Measurements from ENCODE around the gene SELENOS. TPM values are rescaled to one million over a fixed set of nuclear protein-coding genes. Genes with fewer than 3 reads are reported as not detected.

SELENOS gene
- total RNA-seq, 4 donors from 2014 or later: 44.5 to 95.4 (median 61.6) TPM

DNA sequence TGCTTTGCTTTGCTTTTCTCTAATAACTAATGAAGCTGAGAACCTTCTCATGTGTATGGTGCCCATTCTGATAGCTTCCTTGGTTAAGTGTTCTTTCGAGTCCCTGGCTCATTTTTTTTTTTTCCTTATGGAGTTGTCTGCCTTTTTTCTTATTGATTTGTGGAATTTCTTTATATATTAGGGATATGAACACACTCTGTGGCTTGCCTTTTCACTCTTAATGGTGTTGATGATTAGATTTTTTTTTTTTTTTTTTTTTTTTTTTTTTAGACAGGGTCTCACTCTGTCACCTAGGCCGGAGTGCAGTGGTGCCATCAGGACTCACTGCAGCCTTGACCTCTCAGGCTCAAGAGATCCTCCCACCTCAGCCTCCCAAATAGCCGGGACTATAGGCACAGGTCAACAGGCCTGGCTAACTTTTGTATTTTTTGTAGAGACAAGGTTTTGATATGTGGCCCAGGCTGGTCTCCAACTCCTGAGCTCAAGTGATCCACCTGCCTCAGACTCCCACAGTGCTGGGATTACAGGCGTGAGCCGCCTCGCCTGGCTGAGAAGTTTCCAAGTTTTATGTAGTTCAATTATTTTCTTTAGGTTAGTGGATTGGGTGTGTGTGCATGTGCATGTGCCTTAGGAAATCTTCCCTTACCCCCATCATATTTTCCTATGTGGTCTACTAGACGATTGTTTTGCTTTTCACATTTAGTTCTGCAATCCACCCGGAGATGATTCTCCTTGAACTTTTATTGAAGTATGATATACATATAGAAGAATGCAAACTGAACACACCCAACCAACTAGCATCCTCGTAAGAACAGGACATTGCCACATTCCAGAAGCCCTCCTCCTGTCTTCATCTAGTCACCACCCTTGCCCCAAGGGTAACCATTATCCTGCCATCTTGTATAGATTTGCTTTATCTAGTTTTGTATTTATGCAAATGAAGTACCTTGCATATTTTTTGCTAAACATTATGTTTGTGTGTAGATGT, 19.4 kb upstream of the SELENOS start:
- no peak for TF ChIP-seq CTCF (IDR thresholded peaks at IDR 0.05; ENCODE audit: low read depth)

DNA sequence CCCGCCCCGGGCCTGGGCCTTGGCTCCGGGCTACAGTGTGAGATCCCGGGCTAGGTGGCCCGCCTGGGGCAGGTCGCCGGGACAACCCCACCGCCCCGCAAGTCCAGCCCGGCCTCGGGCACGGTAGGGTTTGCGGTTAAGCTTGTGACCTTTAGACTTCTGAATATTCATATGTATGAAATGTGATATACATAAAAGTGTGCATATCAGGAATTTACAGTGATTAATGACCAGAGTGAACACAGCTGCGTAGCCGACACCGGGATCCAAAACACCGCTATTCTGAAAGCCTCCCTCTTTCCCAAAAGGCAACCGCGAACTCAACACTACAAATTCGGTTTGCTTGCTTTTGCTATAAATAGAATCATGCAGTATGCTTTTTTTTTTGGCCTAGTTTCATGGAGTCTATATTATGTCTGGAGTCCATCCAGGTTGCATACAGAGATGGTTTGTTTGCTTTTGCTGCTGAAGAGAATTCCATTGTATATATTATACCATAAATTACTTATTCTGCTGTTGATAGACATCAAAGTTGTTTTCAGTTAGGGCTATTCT, 18.4 kb upstream of the SELENOS start:
- TF ChIP-seq CTCF (IDR thresholded peaks at IDR 0.05; ENCODE audit: low read depth): no peak

DNA sequence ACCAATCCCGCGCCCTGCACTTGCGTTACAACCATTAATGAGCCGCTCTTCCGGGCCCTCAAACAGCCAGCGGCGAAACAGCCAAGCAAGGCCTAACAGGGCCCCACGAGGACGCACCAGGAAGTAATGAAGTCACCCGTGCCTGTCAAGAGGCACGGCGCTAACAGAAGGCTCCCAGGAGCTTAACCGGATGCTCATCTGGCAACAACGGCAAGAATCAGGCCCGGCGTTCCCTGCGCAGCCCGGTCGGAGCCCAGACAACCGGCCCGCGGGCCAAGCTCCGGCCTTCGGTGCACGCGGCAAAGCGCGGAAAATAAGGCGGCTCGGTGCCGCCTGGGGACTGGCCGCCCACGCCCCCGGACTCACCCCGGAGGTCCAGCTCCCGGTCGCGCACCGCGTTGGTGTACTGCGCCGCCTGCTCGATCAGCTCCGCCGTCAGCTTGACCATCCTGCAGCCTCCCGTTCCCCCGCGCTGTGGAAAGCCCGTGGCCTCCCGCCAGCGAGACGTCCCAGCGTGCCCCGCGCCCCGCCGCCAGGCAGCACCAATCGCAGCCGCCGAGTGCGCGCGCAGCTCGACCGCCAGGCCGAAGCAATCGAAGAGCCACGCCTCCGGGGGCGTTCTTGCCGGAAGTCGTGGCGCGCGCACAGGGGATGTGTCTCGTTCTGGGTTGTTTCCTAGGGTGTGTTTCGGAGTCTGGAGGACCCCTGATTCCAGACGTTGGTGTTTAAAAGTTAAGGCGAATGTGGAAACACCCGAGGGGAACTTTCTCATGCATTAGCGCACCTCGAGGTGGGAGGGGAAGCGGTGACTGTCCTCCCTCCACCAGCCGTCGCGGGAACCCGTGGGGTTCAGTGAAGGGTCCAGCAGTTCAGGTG, 17.7 kb upstream of the SELENOS start, which contains the start of gene SNRPA1:
SNRPA1 (minus strand) TSS at position 518 of the 876 bp plus-strand sequence; CDS start at position 448, 70 bp downstream.
- no peak for TF ChIP-seq CTCF (IDR thresholded peaks at IDR 0.05; ENCODE audit: low read depth)

DNA sequence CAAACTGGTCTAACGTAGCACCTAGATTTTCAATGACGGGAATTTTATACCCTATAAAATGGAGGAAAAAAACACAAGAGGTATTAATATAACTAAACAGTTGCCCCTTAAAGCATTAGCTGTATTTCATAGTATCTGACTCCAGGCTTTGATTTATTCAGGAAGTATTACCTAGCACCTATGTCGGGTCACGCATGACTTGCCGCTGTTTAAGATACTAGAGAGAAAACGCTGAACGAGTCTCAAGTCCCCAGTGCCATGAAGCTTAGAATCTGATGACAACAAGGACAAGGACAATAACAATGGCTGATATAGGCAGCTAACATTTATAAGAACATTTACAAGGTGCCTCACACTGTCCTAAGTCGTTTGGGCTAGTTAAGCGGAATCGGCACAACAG, 15.8 kb upstream of the SELENOS start:
- no peak for TF ChIP-seq CTCF (IDR thresholded peaks at IDR 0.05; ENCODE audit: low read depth)

DNA sequence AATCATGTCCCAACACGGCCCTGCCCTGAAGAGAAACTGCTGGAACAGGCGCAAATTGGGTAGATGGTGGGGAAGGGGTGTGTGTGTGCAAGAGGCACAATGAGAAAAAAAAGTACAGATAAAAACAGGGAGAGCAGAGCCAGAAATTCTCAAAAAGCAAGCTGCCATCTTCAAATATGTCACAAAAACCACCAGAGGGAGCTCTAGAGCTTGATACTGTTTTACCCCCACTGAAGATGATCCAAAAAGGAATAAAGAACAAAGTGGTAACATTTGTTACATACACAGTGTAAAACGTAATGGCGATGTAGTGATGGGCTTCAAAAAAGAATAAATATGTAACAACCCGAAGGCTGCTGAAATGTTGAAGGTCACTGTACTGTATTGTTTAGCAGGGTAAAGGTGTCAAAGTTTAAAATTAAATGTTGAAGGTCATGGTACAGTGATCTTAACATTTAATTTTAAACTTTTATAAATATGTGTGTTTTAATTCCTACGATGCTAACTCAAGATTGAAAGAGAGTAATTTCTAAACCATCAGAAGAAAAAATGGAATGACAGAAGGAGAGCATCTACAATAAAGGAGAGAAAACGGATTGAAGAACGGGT, 11.7 kb upstream of the SELENOS start:
- TF ChIP-seq CTCF (IDR thresholded peaks at IDR 0.05; ENCODE audit: low read depth): no peak

- TF ChIP-seq CTCF (IDR thresholded peaks at IDR 0.05; ENCODE audit: low read depth): no peak
These were observed 9.3 kb upstream of the SELENOS start for GRCh38 chr15:101286471-101287114.

Data from subcutaneous adipose tissue (tissue), 4 donors.